ENCODE results near the gene DACH1.

DACH1 gene

DNA sequence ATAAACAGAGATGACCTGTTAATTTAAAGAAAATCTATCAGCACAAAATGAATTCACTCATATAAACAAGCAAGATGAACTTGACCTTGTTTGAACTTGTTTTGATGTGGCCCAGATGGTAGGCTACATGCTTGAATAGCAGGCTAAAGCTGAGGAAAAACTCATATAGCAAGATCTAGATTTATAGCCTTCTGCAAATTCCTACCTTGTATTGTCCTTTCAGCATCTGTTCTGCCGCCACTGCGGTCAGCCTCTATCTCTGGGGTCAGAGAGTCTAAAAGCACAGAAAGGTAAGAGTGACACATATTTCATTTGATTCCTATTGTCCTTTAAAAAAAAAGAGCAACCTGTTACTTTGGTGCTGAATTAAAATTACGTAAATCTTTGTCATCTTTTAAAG is 392.1 kb downstream of the DACH1 start:
- no peak for DNase-seq

DNA sequence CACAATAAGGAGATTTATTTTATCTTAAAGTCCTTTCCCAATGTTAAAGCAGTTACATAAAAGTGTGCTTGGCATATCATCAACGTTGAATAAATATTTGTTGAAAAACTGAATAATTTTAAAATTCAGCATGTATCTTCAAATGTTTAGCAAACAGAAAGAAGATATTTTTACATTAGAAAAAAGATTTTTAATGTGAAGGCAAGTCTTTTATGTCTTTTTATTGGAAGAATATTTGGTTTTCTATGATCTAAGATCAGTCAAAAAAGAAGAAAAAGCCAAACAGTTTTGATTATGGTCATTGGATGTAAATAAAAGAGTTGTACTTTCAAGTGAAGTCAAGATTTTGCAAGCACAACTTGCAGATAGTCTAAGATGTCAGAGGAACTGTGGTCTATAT is 397.4 kb downstream of the DACH1 start:
- DNase-seq = no peak

DNA sequence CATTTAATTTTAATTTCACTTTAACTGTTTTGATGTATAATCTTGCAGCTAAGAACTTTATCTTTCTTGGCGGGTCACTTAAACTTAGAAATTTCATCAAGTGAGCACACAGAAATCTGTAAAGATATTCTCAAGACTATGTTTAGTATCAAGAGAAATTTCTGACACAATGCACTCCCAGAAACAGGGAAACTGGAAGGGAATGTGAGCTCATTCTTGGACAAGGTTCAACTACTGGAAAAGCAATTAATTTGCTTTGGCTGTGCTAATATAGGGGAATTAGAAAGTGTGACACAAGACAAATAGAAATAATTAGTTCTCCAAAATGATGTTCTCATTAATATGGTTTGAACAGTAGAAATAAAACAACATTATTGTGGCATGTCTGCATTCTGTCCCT is 402.3 kb downstream of the DACH1 start:
- DNase-seq = no peak

DNA sequence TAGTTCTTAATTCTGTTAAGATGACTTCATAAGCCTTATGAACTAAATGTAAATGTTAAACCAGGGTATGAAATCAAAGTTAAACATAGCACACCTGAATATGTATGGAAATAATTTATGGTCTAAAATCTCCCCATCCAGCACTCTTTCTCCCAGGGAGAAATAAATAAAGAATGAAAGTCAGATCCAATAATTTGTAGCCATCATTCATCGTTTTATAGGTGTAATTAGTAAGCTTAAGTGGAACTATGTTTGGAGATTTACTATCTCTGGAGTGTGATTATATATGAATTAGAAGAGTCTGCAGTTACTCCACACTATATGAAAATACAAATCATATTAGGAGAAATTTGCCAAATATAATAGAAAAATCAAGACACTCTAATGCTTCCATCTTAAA is 405.1 kb downstream of the DACH1 start:
- DNase-seq = no peak

DNA sequence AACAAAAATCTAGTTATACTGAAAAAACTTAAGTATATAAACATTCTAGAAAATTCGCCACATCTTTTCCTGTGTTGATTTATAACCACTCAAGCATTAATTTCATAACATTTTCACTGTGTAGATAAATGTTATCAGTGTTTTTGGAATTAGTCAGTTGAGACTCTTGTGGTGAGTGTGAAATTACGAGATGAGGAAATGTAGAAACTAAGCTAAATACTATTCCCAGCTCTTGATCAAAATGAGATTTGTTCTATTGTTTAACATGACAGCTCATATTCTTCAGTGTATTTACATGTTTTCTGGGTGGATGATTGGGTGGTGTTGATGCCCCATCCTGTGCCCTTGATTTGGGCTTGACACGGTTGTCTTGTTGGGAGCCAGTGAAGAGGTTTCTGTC is 406.8 kb downstream of the DACH1 start:
- DNase-seq = no peak

DNA sequence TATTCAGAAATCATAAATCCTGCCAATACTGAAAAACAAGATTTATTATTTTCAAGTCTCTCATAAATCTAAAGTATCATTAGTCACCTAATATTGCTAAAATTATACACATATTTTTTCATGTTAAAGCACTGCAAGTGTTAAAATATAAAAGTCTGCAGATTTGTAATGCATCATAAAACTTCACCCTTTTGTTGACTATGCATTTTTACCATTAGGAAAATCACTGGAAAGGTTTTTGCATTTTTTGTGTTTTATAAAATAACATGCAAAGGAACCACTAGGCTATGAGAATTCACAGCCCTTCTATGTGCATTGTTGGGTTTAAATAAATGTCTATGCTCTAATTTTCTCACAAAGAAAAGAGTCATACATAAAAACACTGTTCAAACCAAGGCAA is 407.3 kb downstream of the DACH1 start:
- no peak for DNase-seq

DNA sequence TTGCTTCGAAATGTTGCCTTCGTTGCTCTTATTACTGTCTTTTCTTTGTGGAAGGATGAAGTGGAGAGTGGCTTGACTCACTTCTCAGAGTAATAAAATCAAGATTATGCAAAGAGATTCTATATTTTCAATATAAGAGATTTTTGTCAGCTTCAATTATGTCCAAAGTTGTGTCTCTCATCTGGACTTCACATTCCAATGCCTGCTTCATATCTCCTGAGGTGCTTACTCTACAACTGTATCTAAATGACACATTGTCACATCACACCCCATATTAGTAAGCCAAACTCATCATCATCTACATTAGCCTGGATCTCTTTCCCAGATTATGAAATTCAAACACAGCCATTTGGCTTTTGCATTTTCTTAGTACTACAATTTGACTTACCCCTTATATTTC is 409.4 kb downstream of the DACH1 start:
- no peak for DNase-seq

DNA sequence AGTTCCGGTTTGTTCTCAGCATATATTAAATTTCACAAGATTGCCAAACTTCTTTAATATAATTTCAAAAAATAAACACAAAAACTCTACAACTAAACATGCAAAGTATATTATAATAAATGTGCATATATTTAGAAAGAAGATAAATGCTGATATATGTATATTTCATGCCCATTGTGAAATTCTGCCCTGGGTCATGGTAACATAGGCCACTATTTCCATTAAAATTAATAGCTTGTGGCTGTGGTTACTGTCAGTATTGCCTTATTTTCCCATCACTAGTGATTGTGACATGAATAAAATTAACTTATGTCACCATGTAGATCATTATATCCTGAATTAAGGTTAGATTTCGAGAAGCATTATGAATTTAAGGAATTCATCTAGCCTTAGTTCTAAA is 410.9 kb downstream of the DACH1 start:
- no peak for DNase-seq

DNA sequence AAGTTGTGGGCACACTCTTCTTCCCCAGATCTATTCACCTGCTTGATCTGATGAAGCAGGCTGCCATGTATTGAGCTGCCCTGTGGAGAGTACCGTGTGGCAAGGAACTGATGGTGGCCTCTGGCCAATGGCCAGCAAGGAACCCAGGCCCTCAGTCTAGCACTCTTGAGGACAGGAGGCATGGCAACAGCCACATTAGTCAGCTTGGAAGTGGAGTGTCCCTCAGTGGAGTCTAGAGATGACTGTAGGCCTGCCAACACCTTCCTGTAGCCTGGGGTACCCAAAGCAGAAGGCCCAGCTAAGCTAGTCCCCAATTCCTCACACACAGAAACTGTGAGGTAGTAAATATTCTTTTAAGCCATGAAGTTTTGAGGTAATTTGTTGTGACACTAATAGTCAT is 412.5 kb downstream of the DACH1 start:
- DNase-seq = no peak

DNA sequence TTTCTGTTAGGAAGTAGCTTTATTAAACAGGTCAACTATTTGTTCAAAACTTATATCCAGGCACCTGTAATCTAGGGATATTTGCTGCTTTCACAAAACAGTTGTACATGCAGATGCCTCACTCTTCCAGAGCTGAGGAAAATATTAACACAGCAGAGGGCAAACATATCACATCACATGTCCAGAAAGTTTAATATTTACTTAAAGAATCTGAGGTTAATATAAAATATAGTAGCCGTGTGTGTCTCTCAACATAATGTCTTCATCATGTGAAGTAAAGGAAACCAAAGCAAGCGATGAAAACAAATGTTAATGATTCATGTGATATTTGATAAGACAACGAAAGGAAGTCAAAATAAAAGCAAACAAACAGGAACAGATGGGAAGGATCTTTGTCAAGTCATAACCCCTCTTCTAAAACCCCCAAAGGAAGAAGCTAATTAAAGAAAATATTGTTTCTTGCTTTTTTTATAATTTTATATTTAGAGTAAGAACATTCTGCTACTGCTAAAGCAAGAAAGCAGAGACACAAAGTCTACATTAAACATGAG is 418.8 kb downstream of the DACH1 start:
- DNase-seq = no peak

DNA sequence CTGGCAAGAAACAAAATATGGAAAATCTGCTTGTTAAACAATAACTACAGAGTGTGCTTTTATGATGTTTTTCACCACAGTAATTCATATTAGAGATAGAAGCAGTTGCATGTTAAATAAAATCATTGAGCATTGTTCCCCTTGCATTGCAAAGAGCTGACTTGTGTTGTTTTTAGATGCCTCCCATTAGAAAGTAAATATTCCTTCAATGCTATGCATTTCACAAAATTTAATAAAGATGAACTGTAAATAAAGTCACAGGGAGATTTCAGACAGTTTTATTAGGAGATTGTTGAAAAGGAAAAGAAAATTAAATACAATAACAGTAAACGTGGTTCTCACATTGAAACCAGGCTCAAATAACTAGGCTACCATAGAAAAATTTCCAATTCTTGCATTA is 429.3 kb downstream of the DACH1 start:
- no peak for DNase-seq

DNA sequence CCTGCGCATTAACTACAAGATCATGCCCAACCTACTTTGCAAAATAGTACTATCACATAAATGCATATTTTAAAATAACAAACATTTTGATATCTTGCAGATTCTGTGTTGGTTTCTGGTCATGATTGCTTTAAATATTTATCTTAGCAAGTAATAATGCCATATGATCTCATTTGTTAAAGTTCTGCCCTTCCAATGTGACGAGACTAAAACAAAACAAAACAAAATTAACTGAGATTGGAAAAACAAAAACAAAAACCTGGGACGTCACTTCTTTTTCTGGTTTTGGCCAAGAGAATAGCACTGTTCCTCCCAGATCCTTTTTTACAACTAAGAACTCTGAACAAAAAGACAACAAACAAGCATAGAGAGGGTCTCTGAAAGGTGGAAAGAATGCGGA is 436.3 kb downstream of the DACH1 start:
- DNase-seq = no peak

DNA sequence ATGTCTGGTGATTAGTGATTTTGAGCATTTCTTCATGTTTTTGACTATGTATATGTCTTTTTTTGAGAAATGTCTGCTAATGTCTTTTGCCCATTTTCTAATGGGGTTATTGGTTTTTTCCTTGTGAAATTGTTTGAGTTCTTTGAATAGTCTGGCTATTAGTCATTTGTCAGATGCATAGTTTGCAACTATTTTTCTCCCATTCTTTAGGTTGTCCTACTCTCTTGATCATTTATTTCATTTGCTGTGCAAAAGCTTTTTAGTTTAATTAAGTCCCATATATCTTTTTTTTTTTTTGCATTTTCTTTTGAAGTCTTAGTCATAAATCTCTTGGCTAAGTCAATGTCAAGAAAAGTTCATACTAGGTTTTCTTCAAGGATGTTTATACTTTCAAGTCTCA is 449.8 kb downstream of the DACH1 start:
- DNase-seq = no peak

DNA sequence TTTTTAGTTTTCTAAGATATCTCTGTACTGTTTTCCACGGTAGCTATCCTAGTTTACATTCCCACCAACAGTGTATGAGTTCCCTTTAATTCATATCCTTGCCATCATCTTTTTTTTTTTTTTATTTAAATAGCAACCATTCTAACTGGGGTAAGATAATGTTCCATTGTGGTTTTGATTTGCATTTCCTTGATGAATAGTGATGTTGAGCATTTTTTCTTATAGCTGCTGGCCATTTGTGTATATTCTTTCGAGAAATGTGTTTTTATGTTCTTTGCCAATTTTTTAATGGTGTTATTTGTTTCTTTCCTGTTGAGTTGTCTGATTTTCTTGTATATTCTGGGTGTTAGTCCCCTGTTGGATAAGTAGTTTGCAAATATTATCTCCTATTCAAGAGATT is 454.8 kb downstream of the DACH1 start:
- DNase-seq = no peak

DNA sequence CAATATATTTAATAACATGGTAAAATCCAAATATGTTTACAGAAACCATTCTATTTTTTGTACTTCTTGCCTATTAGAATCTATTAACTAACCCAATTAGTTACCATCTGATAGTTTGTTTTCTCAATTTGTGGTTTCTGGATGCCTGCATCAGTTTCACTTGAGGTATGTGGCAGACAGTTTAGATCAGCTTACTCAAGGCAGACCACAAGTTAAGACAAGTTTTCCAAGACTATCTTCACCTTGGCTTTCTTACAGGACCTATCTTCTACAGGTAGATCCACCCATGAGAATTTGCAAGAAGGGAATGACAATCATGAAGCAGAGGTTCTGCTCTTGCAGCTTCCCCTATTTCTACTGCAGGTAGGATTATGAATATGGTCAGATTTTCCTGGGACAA is 458.6 kb downstream of the DACH1 start:
- DNase-seq = no peak

DNA sequence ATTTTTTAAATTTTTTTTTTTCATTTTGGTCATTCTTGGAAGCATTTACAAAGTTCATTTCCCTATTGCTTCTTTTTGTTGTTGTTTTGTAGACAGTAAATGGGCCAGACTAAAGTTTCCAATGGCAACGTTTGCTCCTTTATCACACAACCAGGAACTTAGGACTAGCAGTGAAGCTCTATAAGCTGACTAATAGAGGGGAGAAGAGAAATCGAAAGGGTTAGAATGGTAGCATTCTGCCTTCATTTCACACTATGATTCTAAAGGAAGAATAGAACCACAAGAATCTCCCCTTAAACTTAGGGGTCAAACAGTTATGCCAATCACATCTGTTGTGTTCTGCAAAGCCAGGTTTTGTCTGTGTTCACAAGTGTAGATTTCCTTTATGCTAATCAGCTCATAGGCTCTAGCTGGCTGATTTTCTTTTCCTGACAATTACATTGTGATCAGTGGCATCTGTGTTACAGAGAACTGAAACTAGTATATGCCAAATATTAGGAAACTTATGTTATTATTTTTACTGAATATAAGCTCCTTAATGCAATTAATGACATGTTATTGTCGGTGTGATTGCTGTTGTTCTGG is 467.3 kb downstream of the DACH1 start:
- DNase-seq = no peak

DNA sequence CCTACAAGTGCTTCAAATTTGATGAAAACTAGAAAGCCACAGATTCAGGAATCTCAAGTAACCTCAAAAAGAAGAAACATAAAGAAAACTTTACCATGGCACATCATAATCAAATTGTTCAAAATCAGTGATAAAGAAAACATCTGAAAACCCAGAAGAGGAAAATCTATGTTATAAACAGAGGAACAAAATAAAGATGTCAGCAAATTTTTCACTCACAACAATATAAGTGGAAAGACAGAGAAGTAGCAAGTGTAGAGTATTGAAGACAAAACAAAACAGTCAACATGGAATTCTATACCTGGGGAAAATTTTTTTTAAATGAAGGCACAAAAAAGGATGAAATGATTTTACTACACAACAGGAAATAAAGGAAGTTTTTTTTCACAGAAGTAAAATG is 470.9 kb downstream of the DACH1 start:
- DNase-seq = no peak

DNA sequence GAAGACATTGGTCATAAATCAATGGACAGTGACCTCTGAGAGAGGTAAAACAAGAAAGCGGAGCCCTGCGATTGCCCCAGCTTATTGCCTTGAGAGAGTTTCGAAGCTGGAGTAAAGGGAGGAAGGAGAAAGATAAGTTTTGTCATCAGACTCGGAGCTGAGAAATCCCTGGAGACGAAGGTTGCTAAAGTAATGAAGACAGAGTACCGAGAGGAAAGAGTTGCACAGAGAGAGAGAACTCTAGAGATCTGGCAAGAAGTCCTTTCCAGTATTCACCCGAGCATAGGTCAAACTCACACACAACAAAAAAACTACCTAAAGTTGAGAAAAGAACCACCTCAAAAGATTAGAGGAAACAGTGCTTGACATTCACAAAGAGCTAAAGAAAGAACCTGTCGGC is 472.0 kb downstream of the DACH1 start:
- no peak for DNase-seq

DNA sequence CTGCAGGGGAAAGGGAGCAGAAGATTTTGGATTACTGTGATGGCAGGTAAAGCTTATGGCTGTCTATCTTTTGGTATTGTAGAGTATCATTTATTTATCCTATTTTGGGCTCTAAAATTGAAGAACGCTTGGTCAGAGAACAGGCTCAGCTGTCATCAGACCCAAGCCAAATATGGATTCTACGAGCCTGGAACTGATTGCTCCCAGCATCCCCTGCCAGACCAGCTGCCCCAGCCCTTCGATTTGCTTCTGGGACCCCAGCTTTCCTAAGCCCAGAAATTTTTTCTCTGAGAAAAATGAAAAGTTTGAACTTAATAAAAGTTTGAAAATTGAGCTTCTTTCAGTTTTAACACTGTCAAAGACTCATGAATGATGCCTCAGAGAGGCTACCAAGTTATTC is 472.8 kb downstream of the DACH1 start:
- DNase-seq = no peak
